Measurements from ENCODE around the gene UBAP2L. TPM values are rescaled to one million over a fixed set of nuclear protein-coding genes. Genes with fewer than 3 reads are reported as not detected.
"Not testable (repeated sequence)": the region's sequence is repeated elsewhere in the genome, so short reads cannot be mapped to it uniquely, and the experiment has no call there.

The UBAP2L gene
- total RNA-seq, 4 donors from 2014 or later = 71.6 to 79.9 (median 75.1) TPM

GRCh38 chr1:154198756-154199562 lies 21.8 kb upstream of the UBAP2L start:
- Histone ChIP-seq H3K27ac (peak overlapping the region in 2 of 4 donors; percentile 26 to 62), H3K27me3 (no peaks in the 10 kb centered on the region), H3K36me3 (no peaks in the 10 kb centered on the region), H3K4me1 (peaks cover 0 to 13% (median 0%) of the 10 kb centered on the region in 3 donors), H3K9me3 (no peaks in the 10 kb centered on the region), H3K4me3 (no peak overlapping the region)
- ATAC-seq = peak; percentile 58
- TF ChIP-seq POLR2AphosphoS5 (IDR thresholded peaks at IDR 0.05) (no peak), CTCF (IDR thresholded peaks at IDR 0.05) (peak in 3 of 4 experiments; percentile 43 to 64 (median 45))
- WGBS, 2 donors (ENCODE audit: low coverage in 1 of 2) = 2 to 5% methylated on average over 4 to 5 of the region's 5 CpGs

DNA sequence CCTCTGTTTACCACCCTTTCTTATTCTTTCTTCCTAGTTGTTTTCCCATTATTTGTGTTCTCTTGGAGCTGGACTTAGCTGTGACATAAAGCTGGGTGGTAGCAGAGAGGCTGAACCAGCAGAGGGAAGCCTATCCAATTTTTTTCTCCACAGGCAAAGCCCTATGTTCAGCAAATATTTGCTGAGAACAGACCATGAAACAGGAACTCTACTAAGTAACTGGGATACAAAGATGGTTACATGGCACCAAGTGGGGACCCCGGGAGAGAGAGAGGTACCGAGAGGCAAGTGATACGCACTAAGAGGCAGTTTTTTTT lies 21.2 kb upstream of the UBAP2L start:
- Histone ChIP-seq H3K27me3 (no peaks in the 10 kb centered on the region), H3K9me3 (no peaks in the 10 kb centered on the region), H3K4me3 (no peak overlapping the region), H3K36me3 (peaks cover 0 to under 1% of the 10 kb centered on the region in 2 donors), H3K27ac (peak overlapping the region in 2 of 4 donors; percentile 26 to 62), H3K4me1 (peaks cover 0 to 13% (median 0%) of the 10 kb centered on the region in 3 donors)
- ATAC-seq = peak; percentile 22
- TF ChIP-seq CTCF (IDR thresholded peaks at IDR 0.05) = no peak
- 93 to 97% methylated on average over 3 of the region's 3 CpGs for WGBS, 2 donors (ENCODE audit: low coverage in 1 of 2)

GRCh38 chr1:154205778-154206177 lies 15.0 kb upstream of the UBAP2L start:
- ATAC-seq, H3K27me3 ChIP-seq, H3K4me3 ChIP-seq, H3K27ac ChIP-seq, H3K9me3 ChIP-seq, H3K4me1 ChIP-seq: not testable (repeated sequence)
- 86 to 100% methylated on average over 1 to 4 of the region's 11 CpGs for WGBS, 2 donors (ENCODE audit: low coverage in 1 of 2)
- peaks cover 4 to 63% of the 10 kb centered on the region in 2 donors for H3K36me3 ChIP-seq

- Histone ChIP-seq H3K36me3 (peaks cover 4 to 67% of the 10 kb centered on the region in 2 donors), H3K9me3 (no peaks in the 10 kb centered on the region), H3K27me3 (no peaks in the 10 kb centered on the region), H3K4me1 (no peaks in the 10 kb centered on the region), H3K4me3 (no peak within 1 kb of the TSS), H3K27ac (no peak within 1 kb of the TSS)
- TF ChIP-seq POLR2AphosphoS5 (IDR thresholded peaks at IDR 0.05) (no peak), EP300 (IDR thresholded peaks at IDR 0.05) (no peak), CTCF (IDR thresholded peaks at IDR 0.05) (no peak), POLR2A (IDR thresholded peaks at IDR 0.05) (no peak)
- 86 to 92% methylated on average over 1 of the region's 1 CpG for WGBS, 2 donors (ENCODE audit: low coverage in 1 of 2)
- ATAC-seq = no peak
Observed at GRCh38 chr1:154206196-154206595, 14.6 kb upstream of the UBAP2L start, which contains the start of gene CFAP141. Gene CFAP141, minus strand, starts transcription at chr1:154206333. Its CDS starts 26 bp downstream, at chr1:154206307.

DNA sequence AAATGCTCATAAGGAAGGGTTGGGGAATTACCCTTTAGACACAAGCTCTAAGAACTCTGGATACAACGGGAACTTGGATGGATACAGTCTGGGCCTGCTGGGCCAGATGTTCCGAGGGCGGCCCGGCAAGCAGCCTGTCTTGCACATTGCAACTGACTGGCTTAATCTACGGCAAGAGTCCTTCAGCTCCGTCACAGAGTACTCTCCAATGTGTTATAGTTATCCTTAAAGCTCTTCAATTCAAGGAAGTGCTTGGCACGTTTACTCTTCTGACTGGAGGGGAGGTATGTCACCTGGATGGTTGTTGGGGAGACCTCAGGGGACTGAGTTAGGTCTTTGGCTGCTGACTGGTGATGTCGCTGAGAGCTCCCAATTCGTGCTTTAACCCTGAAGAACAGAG lies 13.5 kb upstream of the UBAP2L start:
- H3K36me3 ChIP-seq = peaks cover 4 to 78% of the 10 kb centered on the region in 2 donors
- H3K27ac ChIP-seq = no peak overlapping the region
- H3K4me1 ChIP-seq = no peaks in the 10 kb centered on the region
- 81 to 84% methylated on average over 6 to 9 of the region's 9 CpGs for WGBS, 2 donors (ENCODE audit: low coverage in 1 of 2)
- no peaks in the 10 kb centered on the region for H3K27me3 ChIP-seq
- TF ChIP-seq POLR2A (IDR thresholded peaks at IDR 0.05) = no peak
- no peak for ATAC-seq
- no peaks in the 10 kb centered on the region for H3K9me3 ChIP-seq
- no peak overlapping the region for H3K4me3 ChIP-seq

DNA sequence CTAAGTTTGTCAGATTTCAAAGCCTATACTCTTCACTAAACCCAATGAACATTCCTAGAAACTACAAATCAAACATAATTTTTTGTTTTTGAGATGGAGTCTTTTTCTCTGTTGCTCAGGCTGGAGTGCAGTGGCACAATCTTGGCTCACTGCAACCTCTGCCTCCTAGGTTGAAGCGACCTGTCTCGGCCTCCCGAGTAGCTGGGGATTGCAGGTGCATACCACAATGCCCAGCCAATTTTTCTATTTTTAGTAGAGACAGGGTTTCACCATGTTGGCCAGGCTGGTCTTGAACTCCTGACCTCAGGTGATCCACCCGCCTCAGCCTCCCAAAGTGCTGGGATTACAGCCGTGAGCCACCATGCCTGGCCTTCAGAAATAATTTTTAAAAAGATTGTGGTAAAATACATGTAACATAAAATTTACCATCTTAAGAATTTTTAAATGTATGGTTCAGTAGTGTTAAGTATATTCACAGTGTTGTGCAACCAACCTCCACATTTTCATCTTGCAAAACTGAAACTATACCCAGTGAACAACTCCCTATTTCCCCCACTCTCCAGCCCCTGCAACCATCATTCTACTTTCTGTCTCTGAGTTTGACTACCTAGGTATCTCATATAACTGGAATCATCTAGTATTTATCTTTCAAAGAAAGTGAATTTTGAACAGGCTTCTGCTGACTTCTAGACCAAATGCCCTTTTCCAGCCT lies 11.9 kb upstream of the UBAP2L start:
- H3K9me3 ChIP-seq = no peaks in the 10 kb centered on the region
- H3K36me3 ChIP-seq = peaks cover 7 to 94% of the 10 kb centered on the region in 2 donors
- no peak overlapping the region for H3K4me3 ChIP-seq
- no peaks in the 10 kb centered on the region for H3K27me3 ChIP-seq
- no peak for ATAC-seq
- H3K27ac ChIP-seq = no peak overlapping the region
- 68 to 76% methylated on average over 2 to 5 of the region's 5 CpGs for WGBS, 2 donors (ENCODE audit: low coverage in 1 of 2)
- no peaks in the 10 kb centered on the region for H3K4me1 ChIP-seq
- TF ChIP-seq POLR2AphosphoS5 (IDR thresholded peaks at IDR 0.05) = no peak

Measured in gastroesophageal sphincter (tissue), 4 donors.